Cardiac fibroblast (primary cell): ENCODE results near the gene KCNAB1.

Experiments used
- DNase-seq, 2 donors: peaks; one replicate each; pipeline versions ENCODE4 v3.0.0 to v3.0.0-alpha.2; 2010; ENCODE audit warnings: low read depth in 2 of 2
- H3K4me3 ChIP-seq, 2 donors: replicated peaks in 1 of 2; 1 replicate in 1 of 2; 2 replicates in 1 of 2; pipeline ENCODE4 v1.5.1; 2011; ENCODE audit warnings: low read depth in 2 of 2, low read length in 2 of 2, mild to moderate bottlenecking in 2 of 2, moderate library complexity in 1 of 2
- TF ChIP-seq, protein P1 (sequence below): IDR thresholded peaks from one replicate; pipeline ENCODE4 v1.5.1; 2011; ENCODE audit warnings: low read depth, mild to moderate bottlenecking, low read length, inconsistent platforms

Gene KCNAB1

DNA sequence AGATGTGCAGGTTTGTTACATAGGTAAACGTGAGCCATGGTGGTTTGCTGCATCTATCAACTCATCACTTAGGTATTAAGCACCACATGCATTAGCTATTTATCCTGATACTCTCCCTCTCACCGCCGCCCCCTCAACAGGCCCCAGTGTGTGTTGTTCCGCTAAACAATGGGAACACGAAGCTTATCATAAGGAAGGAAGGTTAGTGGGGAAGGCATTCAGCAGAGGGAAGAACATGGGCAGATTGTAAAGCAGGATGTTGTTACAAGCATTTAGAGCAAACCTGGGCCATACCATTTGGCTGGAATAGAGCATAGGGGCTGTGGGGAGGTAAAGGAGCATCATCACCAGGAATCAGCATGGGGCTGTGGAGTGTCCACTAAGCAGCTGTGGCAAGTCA, 322.7 kb downstream of the KCNAB1 start:
- H3K4me3 ChIP-seq, result no peak overlapping the region
- DNase-seq, result peak in 1 of 2 donors; percentile 34

DNA sequence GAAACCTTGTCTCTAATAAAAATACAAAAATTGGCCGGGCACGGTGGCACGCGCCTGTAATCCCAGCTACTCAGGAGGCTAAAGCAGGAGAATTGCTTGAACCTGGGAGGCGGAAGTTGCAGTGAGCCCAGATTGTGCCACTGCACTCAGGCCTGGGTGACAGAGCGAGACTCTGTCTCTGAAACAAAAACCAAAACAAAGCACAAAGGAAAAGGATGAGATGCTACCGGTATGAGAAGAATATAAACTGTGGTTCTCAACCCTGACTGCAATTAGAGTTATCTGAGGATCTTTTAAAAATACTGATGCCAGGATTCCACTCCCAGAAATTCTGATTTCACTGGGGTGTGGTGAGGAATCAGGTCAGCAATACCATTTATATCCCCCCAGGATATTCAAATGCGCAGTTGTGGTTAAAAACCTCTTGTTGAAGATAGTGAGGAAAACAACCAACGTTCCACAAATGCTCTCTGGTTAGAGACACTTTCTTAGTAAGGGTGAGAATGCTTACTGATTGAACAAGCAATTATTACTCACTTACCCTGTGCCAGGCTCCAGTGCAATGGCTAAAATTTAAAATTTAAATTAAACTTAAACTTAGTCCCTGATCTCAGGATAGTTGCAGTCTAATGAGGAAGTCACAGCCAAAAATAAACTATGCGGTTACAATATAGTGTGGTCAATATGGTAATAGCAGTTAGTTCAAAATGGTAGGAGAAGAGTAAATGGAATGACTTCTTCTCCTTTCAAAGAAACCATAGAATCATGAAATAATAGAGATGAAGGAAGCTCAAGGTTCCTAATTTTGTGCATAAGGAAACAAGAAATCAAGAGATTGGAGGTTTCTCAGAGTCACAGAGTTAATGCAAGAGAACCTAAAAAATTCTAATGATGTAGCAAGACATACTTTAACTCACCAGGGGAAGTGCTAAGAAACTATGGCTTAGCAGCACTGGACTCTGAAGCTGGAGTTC, 325.0 kb downstream of the KCNAB1 start:
- no peak overlapping the region for H3K4me3 ChIP-seq
- DNase-seq, result peak in 1 of 2 donors; percentile 18
- TF ChIP-seq, protein P1, sequence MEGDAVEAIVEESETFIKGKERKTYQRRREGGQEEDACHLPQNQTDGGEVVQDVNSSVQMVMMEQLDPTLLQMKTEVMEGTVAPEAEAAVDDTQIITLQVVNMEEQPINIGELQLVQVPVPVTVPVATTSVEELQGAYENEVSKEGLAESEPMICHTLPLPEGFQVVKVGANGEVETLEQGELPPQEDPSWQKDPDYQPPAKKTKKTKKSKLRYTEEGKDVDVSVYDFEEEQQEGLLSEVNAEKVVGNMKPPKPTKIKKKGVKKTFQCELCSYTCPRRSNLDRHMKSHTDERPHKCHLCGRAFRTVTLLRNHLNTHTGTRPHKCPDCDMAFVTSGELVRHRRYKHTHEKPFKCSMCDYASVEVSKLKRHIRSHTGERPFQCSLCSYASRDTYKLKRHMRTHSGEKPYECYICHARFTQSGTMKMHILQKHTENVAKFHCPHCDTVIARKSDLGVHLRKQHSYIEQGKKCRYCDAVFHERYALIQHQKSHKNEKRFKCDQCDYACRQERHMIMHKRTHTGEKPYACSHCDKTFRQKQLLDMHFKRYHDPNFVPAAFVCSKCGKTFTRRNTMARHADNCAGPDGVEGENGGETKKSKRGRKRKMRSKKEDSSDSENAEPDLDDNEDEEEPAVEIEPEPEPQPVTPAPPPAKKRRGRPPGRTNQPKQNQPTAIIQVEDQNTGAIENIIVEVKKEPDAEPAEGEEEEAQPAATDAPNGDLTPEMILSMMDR, result no peak

More for the DNA sequence above, 322.7 kb downstream of the KCNAB1 start:
- TF ChIP-seq, protein P1, result no peak

DNA sequence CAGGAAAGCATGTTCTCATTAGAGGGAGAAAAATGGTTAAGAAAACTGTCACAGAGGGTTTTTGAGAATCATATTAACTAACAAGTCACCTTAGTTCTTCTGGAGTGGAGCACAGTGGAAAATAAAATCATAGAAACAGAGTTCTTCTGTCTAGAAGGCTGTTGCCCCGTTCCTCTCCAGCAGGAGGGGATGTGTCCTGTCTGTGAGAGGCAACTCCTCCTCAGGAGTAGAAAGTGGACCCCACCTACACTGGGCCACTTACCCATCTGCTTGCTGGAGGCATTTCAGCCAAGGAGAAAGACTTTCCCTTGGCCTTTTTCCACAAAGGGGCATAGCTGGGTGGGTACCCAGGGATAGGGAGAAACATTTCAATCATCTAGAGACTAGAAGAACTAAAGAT, 327.9 kb downstream of the KCNAB1 start:
- H3K4me3 ChIP-seq, result no peak overlapping the region
- peak; percentile 46 to 61 for DNase-seq
- TF ChIP-seq, protein P1, result peak; percentile 65

DNA sequence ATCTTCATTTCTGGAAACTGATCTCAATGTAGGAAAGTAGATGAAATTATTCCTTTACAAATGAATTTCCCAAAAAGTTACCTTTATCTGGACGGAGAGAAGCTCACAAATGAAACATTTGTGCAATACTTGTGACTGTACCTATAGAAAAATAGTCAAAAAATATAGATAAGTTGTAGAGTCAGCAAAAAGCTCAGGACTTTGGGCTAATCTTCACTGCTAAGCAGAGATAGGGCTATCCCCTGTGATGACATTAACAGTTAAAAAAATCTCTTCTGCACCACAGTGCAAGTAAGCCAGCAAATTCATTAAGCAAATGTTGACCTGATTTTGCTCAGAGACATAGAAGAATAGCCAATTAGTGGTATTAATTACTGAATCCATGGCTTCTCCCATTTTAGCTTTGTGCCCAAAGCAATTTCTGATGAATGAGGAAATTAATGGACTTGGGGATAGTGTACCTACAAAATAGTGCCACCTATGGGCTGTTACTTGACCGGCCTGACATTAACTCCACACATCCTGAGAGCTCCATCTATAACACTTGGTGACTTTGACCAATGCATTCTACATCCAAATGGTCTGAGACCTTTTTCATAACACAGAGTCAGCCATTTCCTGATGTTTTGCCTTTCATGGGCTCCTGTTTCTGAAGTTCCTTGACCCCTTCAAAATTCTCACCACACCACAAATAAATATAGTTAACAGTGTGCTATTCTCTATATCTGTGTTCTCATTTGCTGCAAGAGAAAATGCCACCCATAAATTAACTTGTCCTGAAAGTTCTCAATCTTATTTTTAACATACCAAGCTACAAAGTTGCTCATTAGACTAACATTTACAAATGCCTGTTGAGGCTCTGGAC, 329.6 kb downstream of the KCNAB1 start:
- TF ChIP-seq, protein P1, result peak; percentile 71
- DNase-seq, result peak; percentile 62 to 65
- no peak overlapping the region for H3K4me3 ChIP-seq

DNA sequence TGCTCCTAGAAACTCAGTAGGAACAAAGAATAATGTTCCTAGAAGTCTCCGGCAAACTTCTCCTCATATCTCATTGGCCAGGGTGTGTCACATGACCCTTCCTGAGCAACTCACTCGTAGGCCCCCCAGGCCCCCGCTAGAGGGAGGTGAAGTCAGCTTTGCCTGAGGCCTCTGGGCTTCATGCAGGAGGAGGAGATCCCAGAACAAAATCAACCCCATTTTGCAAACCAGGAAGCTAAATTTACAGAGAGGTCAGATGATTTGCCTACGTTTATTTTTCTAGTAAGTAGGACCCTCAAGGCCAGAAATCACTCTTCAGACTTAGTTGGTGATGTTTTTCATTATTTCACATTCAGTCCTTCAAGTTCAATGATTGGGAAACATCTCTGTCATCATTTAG, 335.5 kb downstream of the KCNAB1 start:
- TF ChIP-seq, protein P1, result no peak
- H3K4me3 ChIP-seq, result no peak overlapping the region
- DNase-seq, result no peak

DNA sequence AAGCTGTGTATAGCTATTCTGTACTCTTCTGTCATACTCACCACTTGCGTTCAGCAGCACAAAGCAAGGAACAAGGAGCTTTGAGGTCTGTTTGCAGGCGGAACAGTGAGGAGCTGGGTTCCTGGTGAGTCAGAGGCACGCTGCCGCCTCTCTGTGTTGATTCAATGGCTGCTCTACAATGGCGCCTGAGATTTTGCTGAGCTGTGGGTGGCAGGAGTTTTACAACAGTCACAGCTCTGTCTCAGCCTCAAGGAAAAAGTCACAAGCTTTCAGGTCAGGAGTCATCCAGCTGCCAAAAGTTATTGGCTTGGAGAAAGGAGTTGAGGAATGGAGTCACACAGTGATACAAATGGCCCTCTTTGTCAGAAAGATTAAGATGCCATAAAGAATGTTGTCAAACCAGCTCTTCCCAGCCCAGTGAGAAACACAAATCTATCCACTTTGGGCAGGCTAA, 336.4 kb downstream of the KCNAB1 start:
- DNase-seq, result no peak
- no peak overlapping the region for H3K4me3 ChIP-seq
- TF ChIP-seq, protein P1, result no peak
